NCI-H2196 (cell line): Measurements from ENCODE around the gene POU4F3.

Source experiments
- DNase-seq: peaks from one replicate; lab custom pipeline; 2025; ENCODE audit not compliant: unreplicated experiment; lab: John Stamatoyannopoulos, UW

The POU4F3 gene

DNA sequence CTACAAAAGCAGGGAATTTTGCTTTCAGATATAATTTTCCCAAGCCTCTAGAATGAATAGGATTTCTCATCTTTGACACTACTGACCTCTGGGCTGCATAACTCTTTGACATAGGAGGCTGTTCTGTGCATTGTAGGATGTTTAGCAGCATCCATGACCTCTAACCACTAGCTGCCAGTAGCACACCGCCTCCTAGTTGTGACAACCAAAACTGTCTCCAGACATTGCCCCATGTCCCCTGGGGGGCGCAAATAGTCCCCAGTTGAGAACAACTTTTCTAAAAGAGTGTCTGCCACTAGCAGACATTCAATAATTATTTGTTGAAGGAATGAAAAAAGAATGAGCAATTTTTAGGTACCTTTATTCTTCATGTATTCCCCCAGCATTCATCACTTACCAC is 51.8 kb downstream of the POU4F3 start:
- no peak for DNase-seq
